CD1c-positive myeloid dendritic cell (primary cell): ENCODE results near the gene KLK12.

Experiments used
- DNase-seq: peaks from one replicate; pipeline ENCODE4 v3.0.0-alpha.2; 2016; ENCODE audit errors: extremely low spot score

The KLK12 gene, protein sequence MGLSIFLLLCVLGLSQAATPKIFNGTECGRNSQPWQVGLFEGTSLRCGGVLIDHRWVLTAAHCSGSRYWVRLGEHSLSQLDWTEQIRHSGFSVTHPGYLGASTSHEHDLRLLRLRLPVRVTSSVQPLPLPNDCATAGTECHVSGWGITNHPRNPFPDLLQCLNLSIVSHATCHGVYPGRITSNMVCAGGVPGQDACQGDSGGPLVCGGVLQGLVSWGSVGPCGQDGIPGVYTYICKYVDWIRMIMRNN

DNA sequence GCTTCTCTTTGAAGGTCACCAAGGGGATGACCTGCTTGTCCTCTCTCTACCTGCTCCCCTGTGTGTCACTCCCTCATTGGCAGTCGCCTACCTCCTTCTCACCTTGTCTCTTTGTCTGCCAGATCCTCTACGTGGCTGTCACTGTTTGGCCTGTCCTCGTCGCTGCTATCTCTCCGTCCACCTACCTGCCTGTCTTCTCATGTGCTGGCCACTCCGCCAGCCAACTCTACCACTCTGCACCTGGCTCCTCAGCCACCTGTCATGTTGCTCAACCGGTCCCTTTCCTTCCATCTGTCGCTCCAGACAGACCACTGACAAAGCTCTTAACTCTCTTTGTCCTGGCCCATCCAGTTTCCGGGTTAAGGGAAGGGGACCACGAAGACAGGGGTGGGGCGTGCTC, at the start of gene KLK12:
Gene KLK12 (minus strand): TSS at position 299 of the 400 bp plus-strand sequence. CDS start 381 bp downstream, outside the sequence.
- DNase-seq: no peak

DNA sequence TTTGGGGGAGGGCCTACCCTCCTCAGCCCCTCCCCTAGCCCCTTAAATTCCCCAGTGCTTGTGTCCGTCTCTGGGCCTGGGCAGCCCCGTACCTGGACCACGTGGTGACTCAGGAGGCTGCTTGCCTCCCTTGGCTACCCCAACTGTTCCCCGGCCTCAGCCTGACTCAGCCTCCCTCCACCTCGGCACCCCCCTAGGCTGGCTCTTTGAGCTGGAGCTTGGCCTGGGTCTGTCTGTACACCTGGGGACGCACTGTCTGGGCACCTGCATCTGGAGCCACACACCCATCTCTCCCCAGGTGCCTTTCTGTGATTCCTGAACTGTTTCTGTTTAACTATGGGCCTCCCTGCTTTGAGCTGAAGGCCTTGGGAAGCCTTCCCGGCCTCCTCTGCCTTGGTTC, 49.7 kb upstream of the KLK12 start:
- DNase-seq: no peak

DNA sequence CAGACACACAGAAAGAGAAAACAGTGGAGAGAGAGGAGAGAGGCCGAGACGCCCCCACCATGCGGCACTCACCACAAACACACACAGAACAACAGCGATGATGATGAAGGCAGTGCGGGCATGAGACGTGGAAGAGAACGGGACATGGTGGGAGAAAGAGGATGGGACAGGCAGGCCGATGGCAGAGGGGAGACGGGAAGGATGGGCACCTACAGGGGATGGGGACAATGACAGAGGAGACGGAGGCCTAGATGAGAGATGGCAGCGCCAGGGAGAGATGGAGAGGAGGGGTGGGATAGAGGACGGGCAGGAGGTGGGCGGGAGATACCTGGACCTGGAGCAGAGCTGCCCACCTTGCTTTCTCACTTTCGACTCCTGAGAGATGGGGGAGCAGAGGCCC, 49.0 kb upstream of the KLK12 start:
- DNase-seq: no peak

DNA sequence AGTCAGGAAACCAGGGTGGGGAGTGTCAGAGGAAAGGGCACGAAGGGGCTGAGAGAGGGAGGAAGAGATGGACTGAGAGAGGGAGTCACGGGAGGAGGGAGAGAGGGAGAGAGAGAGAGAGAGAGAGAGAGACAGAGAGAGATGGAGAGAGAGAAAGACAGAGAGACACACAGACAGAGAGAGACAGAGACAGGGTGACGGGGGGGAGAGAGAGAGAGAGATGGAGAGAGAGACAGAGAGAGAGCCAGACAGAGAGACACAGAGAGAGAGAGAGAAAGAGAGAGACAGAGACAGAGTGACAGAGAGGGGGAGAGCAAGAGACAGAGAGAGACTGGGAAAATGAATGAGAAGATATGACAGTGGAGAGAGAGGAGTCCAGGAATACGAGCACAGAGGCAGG, 48.4 kb upstream of the KLK12 start:
- DNase-seq: no peak

DNA sequence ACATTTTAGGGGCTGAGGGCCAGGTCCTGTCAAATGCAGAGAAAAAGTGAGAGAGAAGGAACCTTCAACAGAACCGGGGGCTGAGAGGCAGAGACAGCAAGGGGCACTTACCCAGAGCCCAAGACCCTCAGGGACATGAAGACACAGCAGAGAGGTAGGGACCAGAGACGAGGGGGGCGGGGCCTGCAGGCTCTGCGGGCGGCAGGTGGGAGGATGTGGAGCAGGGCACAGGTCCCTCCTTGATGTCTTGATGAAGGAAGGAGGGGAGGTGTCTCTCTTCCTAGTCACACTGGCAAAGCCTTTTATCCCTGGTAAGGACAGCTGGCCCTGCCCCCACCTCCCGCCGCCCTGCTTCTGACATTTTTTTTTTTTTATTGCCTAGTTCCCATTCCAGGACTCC, 47.8 kb upstream of the KLK12 start, which contains the start of gene KLK14:
Gene KLK14 (minus strand): TSS at position 277 of the 400 bp plus-strand sequence. CDS start 273 bp downstream, at position 4.
- no peak for DNase-seq

DNA sequence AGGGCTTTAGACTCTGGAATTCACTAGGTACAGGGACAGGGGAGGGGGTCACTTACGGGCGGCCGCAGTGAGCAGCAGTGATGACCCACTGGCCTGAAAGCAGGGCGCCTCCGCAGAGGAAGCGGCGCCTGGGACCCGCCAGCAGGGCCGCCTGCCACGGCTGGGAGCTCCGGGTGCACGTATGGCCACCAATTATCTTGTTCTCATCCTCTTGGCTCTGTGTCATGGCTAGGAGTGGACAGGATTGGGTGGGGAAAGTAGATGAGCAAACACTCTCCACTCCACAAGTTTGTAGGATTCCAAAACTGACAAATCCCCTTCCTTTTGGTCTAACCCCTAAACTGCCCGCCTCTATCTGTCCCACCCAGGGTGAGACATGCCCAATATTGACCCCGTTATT, 46.7 kb upstream of the KLK12 start:
- DNase-seq: no peak

DNA sequence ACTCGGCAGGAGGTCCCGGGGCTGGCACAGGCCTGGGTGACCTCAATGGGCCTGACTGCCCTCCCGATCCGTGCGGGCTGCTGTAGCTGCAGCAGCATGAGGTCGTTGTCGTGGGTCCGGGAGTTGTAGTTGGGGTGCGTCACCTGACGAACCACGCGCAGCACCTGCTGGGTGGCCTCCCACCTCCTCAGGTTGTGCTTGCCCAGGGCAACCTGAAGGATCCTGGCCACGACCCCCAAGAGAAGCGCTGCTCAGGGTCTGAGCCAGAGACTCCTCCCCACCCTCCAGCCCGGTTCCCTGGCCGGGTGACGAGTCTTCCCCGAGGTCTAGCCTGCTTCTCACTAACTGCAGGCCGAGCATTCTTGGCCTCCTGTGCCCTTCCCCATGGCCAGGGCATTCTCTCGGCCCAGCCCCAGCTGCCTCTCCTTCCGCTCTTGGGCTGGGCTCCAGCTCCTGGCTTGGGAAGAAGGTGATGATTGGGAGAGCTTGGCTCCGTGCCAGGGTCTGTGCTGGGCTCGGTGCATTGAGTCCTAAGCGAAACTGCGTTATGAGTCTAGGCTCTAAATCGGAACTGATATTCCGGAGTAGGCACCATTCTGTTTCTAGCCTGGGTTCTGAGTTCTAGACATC, 44.8 kb upstream of the KLK12 start:
- DNase-seq: no peak

DNA sequence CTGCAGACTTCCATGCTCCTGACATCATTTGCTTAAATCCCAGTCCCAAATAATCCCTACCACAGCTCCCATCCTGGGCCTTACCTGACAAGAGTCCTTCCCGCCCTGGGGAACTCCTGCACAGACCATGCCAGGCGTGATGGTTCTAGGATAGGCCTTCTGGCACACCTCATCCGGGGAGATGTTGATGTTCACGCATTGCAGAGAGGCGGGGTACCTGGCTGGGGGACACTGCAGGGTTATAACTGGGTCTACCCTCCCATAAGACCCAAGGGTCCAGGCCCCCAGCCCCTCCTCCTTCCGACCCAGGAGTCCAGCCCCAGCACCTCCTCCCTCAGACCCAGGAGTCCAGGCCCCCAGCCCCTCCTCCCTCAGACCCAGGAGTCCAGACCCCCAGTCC, 43.9 kb upstream of the KLK12 start:
- DNase-seq: no peak

DNA sequence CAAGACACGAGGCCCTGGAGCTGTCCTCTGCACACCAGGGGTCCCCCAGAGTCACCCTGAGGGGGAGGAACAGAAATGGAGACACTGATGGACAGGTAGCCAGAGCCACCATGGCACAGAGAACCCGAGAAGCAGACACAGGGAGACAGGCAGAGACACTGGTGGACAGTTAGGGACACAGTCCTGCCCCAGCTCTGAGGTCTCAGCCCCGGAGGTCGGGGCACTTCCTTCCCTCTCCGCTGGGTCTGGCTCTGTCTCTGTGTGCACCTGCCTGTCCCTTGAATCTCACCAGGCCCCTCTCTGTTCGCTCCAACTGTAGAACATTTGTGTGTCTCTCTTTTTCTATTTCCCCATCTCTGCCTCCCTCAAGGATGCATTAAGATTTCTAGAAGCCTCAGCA, 43.3 kb upstream of the KLK12 start:
- DNase-seq: no peak

DNA sequence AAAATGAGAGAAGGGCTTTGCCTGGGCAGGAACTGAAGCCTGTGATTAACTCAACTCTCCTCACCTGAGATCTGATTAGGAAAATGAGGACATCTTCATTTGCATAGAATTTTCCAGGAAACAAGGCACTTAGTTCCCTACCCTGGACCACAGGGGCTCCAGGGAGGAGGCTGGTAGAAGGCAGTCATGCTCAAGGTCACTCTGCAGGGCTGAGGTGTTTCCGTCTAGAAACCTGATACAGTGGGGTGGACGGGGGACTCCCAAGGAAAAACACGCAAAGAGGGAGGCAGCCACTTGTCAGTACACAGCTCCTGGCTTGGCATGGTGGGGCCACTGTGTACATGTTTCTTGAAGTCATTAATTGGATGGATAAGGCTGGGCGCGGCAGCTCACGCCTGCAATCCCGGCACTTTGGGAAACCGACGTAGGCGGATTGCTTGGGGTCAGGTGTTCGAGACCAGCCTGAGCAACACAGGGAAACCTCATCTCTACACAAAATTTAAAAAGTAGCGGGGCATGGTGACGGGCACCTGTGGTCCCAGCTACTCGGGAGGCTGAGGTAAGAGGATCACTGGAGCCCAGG, 41.9 kb upstream of the KLK12 start:
- no peak for DNase-seq

DNA sequence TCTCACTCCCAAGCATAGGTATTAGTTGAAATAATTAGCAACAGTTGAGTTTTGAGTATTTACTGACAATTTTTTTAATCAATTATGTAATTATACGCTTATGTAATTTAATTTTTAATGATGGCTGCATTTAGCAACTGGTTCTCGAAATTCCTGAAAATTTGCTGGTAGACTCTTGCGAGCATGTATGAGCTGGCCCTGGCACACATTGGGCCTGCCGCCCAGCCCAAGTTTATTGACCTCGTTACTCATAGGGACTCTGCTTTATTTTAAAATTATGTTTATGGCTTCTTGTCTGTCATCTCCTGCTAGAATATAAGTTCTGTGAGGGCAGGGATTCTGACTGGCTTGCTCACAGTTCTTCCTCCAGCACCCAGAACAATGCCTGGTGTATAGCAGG, 41.2 kb upstream of the KLK12 start:
- DNase-seq: no peak

DNA sequence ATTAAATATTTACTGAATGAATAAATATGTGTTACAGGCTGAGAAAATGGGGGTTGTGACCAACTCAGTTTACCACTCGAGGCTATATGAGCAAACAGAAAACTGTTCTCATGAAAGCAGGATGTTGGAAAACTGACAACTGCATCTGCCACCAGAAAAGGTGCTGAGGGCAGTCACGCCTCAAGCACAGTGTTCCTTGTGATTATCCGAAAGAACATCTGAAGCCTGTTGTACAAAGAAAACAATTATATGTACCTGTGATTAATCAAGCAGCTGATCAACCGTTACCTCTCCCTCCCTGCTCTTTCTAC, 36.2 kb upstream of the KLK12 start:
- no peak for DNase-seq

DNA sequence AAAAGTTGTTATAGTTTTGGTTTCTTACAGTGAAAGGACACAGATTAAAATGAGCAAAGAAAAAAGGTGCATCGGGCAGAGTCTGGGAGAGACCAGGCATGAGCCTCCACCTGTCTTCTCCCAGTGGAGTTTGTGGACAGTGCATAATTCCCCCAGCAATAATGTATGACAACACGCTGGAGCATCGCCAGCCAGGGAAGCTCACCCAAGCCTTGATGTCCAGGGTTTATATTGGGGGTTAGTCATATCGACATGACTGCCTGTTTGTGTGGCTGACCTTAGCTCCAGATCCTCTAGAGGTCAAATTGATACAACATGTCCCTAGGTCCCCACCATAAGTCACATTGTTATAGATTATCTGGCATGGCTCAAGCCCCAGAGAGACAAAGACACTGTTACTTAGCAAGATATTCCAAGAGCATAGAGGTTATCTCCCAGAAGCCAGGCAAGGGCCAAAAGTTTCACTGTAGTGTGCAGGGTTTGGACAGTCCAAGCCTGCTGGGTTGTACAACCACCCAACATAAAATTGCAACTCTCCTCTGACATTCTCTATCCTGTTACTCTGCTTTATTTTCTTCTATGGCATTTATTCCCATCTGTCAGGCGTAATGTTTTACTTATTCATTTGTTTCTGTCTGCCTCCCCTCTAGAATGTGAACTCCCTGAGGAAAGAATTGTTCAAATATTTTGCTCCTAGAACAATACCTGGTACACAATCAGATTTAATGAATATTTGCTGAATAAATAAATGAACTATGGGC, 35.7 kb upstream of the KLK12 start:
- no peak for DNase-seq

DNA sequence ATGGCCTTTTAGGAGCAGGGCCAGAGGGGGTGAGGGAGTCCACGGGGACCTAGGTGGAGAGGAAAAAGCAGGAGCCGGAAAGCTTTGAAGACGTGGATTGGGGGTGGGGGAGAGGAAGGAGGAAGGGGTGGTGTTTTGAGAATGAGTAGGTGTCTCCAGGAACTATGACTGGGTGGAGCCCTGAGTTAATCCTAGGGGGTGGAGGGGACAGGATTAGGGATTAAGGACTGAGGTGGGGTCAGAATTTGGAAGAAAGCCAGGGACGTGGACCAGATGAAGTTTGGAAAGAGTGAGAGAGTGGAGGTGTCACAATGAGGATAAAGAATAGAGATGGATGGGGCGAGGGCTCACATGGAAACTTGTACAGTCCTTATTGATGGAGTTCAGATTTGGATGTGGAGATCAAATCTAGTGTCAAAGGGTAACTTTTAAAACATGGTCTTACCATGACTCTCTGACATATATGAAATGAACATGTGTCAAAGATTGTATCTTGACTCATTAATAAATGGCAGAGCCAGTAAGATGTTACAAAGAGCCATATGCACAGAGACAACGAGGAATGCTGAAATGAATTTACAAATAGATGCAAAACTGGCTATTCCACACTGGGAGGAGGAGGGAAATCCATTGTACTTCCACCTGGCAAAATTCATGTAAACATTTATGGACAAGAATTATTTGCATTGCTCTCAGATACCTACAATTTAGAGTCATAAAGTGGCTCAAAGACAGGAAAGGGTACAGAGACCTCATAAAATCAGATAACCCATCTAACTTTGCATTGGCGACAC, 31.8 kb upstream of the KLK12 start:
- DNase-seq: no peak

DNA sequence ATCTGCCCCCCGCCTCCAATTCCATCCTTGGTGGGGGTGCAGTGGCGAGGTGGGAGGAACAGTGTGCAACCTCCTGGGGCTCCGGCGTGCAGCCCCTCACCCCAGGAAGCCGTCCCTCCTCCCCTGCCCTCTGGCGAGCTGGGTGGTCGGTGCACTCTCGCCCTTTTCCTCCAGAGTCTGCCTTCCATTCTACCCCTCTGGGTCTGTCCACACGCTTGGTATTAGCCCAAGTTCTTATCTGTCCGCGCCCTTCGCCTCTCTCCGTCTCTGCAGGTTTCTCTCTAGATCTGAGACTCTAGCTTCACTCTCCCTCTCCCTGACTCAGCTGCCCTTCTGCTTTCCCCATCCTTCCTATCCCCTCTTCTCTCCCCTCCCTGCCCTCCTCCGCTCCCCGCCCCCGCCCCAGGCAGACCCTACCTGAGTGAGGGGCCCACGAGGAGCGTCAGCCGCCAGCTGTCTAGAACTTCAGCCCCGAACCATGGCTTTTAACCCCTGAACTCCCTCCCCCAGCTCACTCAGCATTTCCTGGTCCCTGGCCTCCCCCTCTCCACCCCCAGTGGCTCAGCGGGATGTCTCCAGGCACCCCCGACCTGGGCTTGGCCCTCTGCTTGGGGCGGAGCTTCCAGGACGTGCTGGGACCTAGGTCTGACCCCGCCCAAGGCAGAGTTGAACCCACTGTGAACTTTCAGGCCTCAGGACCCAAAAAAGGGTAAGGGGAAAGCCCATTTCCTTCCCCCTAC, 30.6 kb upstream of the KLK12 start:
- DNase-seq: no peak

DNA sequence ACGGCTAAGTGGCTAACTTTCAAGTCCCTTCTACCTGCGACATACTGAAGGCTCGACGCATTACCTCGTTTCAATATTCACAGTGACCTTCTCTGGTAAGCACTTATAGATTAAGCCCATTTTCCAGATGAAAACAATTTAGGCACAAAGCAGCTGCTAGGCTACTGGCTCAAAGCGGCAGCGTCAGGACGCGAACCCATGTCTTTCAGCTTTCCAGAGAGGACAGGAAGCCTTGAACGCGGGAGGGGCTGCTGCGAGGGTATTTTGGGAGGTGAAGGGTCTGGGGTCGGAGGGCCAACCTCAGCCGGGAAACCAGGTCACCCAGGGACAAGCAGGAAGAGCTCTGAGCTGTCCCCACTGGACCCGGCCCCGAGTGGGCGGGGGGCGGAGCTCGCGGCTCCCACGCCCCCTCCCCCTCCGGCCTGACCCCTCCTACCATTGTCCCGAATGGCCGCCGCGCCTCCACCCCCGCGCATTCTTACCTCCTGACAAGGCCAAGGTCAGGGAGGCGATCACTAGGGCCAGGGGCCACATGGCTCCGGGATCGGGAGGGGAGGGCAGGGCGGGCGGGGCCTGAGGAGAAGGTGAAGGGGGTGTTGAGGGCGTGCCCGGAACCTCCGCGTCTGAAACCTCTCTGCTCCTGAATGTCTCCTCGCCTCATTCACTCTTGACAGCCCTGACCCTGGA, 29.9 kb upstream of the KLK12 start, which contains the start of gene KLK13:
Gene KLK13 (minus strand): TSS at position 559 of the 687 bp plus-strand sequence. CDS start 25 bp downstream, at position 534.
- DNase-seq: peak; percentile 10

DNA sequence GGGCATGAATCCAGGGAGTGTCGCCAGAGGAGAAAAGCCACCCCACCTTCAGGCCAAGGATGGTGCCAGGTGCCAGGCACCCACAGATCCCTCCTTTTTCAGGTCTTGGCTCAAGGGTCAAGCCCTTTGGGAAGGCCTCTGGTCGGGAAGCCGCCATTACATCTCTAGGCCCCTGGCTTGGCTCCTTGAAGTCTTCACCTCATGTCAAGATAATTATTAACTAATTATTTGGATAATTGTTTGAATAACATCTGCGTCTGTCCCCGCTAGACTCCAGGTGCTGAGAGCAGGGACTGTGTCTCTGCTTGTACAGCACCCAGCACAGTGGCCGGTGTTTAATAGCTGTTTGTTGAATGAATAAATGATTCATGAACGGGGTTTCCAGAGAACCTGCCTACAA, 28.9 kb upstream of the KLK12 start:
- no peak for DNase-seq

DNA sequence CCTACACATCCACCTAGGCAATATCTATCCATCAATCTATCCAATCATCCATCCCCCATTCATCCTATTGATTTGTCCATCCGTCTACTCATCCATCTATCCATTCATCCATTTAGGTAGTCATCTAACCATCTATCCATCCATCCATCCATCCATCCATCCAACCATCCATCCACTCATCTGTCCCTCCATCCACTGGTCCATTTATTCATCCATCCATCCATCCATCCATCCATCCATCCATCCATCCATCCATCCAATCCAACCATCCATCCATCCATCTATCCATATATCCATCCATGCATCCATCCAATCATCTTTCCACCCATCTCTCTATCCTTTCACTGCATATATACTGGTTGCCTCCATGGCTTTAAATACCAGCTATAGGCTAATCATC, 26.2 kb upstream of the KLK12 start:
- no peak for DNase-seq

DNA sequence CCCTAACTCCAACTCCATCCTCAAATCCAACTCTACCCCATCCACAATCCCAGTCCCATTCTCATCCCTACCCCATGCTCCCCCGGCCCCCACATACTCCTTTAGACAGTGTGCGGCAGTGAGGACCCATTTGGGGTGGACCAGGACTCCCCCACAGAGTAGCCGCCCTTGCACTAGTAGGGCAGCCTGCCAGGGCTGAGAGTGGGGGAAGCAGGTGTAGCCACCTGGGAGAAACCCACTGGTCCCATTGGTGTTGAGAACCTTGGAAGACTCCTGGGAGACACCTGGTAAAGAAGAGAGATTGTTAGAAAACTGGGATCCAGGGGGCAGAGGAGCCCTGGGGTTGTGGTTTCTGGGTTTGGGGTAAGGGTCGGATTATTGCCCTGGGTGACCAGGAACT, 25.5 kb upstream of the KLK12 start:
- no peak for DNase-seq

DNA sequence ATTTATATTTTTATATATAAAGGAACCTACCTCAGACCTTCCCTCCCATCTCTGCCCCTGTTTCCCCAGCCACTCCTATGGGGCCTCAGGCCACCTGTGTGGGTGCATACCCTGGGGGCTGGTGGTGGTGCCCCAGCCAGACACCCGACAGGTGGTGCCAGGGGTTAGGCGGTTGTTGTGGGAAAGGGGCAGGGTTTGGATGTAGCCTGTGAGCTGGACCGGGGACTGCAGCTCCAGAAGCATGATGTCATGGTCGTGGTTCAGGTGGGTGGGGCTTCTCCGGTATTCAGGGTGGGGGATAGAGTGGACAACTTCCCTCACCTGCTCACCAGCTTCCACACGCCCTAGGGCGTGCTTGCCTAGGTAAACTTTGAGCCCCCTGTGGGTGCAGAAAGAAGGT, 24.9 kb upstream of the KLK12 start:
- no peak for DNase-seq

DNA sequence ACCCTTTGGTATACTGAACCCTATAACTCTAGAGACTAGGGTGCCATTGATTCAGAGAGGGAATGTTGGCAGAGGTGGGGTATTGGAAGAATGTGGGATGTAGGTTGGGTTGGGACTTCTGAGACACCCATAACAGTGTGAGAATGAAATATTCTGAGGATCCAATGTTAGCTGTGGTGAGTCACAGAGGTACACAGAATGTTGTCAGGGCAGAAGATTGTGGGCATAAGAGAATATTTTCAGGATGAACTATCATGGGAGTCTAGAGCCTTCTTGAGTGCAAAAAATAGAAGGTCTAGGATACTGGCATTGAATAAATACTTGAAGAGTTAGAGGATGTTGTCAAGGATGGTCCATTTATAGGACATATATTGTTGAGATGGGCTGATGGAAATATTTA, 21.1 kb upstream of the KLK12 start:
- DNase-seq: no peak
